ENCODE data around the gene AIPL1.

AIPL1 gene

DNA sequence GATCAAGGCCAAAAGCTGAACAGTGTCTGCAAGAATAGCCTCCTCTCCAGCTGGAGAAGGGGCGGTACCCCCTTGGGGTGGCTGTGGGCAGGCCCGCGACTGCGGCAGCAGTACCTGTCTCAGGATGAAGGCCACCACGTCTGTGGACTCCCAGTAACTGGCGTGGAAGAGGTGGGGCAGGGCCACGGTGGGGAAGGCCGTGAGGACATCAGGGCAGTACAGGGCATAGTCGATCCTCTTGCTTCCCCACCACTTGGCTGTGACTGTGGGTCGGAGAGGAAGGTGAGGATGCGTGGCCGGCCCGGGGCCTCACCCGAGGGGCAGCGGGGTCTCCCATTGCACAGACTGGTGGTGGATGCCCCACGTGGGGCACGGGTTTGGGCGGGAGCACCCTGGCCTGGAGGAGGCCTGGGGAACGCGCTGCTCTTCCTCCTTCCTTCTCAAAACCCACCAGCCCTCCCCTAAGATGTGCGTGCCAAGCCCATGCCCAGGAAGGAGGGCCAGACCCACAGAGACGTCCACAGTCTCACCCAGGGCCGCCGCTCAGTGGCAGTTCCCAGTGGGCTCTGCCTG, 35.3 kb upstream of the AIPL1 start:
- H3K4me3 ChIP-seq (ENCODE audit: low read depth, low read length): no peak overlapping the region
- POLR2A ChIA-PET: no interaction called here
- CTCF ChIA-PET: interaction anchor here (1.0 to 6.5 kb wide), 5 partner anchors 13 to 178 kb away, joined by 3 to 94 read pairs (median 5); partner anchors contain the start of gene KIAA0753
- TF ChIP-seq, protein P1, sequence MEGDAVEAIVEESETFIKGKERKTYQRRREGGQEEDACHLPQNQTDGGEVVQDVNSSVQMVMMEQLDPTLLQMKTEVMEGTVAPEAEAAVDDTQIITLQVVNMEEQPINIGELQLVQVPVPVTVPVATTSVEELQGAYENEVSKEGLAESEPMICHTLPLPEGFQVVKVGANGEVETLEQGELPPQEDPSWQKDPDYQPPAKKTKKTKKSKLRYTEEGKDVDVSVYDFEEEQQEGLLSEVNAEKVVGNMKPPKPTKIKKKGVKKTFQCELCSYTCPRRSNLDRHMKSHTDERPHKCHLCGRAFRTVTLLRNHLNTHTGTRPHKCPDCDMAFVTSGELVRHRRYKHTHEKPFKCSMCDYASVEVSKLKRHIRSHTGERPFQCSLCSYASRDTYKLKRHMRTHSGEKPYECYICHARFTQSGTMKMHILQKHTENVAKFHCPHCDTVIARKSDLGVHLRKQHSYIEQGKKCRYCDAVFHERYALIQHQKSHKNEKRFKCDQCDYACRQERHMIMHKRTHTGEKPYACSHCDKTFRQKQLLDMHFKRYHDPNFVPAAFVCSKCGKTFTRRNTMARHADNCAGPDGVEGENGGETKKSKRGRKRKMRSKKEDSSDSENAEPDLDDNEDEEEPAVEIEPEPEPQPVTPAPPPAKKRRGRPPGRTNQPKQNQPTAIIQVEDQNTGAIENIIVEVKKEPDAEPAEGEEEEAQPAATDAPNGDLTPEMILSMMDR (IDR thresholded peaks at IDR 0.05; ENCODE audit: insufficient read depth, low read length, missing control alignments): no peak
- no peak for DNase-seq (ENCODE audit: low read depth, low spot score)

DNA sequence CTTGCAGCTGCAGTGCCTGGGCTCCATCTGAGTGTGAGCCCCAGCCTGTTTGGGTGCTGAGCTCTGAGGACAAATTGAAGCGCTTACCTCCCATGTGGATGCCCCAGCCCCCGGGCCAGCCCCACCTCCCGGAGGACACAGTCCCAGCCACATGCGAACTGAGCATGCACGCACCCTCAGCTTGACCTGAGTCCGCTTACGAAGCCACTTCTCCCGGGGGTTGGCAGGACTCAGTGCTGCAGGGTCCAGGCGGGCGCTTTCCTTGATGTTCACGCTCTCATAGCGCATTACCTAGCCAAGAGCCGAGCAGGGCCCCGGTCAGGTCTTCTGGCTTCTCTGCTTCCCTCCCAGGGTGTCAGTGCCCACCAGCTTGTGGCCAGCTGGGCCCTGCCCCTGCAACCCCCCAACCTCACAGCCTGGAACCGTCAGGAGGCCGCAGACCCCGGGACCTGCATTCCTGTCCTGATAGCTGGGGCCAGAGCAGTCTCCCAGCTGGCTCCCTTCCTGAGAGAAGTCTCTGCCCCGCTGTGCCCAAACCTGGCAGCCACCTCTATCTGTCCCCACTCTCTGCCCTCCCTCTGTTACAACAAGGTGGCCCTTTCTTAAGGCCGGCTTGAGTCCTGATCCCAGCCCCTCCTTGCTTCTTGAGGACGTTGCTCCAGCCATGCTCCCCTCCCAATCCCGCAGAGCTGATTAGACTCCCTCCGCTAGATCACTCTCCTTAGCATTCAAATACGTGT, 33.3 kb upstream of the AIPL1 start:
- no peak for DNase-seq (ENCODE audit: low read depth, low spot score)
- ChIA-PET POLR2A (no interaction called here), CTCF (no interaction called here)
- TF ChIP-seq, protein P1 (IDR thresholded peaks at IDR 0.05; ENCODE audit: insufficient read depth, low read length, missing control alignments): no peak
- no peak overlapping the region for H3K4me3 ChIP-seq (ENCODE audit: low read depth, low read length)

DNA sequence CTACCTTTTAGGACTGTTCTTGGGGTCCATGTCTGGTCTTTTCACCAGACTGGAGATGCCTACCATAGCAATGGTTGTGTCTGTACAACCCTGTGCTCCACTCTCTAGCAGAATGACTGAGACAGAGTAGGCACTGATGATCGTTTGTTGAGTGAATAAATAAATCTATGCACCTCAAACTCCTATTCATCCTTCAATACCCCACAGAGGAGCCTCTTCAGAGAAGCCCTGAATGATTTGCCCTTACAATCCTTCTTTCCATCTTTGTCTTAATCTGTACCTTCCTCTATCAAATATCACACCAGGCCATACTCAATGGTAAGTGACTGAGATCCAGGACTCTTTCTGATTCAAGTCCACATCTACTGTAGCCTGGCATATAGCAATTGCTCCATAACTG, 32.6 kb upstream of the AIPL1 start:
- no peak overlapping the region for H3K4me3 ChIP-seq (ENCODE audit: low read depth, low read length)
- no peak for DNase-seq (ENCODE audit: low read depth, low spot score)
- POLR2A ChIA-PET: no interaction called here
- CTCF ChIA-PET: no interaction called here
- TF ChIP-seq, protein P1 (IDR thresholded peaks at IDR 0.05; ENCODE audit: insufficient read depth, low read length, missing control alignments): no peak

DNA sequence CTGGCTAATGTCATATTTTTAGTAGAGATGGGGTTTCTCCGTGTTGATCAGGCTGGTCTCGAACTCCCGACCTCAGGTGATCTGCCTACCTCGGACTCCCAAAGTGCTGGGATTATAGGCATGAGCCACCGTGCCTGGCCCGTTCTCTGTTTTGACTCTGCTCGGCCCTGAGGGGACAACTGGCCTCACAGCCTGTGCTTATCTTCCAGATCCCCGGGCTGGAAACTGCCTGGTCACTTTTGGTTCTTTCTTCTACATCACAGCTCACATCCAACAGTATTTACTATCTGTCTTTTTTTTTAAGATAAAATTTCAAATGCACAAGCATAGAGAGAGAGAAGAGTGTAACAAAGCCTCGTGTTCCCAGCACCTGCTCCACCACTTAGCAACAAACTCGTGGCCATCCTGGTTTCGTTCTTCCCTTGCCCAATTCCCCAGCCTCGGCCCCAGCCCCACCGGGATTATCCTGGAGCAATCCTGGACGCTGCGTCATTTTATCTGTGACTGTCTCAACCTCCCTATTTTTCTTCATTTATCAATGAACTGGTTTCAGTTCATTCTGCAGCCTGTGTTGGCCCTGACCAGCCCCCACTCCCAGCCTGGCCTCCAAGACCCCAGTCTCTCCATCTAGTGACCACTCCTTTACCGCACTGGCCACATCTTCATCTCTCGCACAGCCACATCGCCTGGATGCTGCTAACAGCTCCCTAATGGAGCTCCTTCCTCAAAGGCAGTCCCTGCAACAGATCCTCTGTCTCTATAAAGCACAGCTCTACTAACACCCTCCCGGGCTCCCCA, 30.5 kb upstream of the AIPL1 start:
- no peak overlapping the region for H3K4me3 ChIP-seq (ENCODE audit: low read depth, low read length)
- DNase-seq (ENCODE audit: low read depth, low spot score): no peak
- CTCF ChIA-PET: interaction anchor here (0.8 kb wide), 1 partner anchor 8 kb away, joined by 4 read pairs; no protein-coding TSS in a partner anchor
- POLR2A ChIA-PET: no interaction called here
- TF ChIP-seq, protein P1 (IDR thresholded peaks at IDR 0.05; ENCODE audit: insufficient read depth, low read length, missing control alignments): no peak

DNA sequence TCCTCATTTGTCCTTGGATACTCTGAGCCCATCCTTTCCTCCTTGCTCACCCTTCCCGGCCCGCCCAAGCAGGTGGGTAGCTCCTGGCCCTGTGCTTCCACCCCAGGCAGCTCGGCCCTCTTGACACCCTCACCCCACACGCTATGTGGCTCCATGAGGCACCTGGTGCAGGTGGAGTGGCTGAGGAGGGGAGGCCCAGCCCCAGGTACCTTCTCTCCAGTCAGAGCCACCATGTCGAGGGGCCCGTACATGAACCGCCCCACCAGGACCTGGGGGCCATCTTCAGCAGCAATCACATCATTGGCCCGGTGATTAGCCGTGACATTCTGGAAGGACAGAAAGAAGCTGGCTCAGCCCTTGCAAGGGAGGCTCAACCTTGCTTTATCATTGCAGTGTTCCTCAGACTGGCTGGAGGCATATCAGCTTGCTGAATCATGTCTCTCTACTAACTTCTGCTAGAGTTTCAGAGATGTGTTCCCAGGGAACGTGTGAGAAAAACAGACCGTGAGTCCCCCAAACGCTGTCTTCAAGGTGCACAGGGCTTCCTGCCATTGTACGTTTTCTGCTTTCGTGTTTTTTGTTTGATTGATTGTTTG, 29.6 kb upstream of the AIPL1 start:
- ChIA-PET POLR2A (no interaction called here), CTCF (interaction anchor here (0.8 to 1.2 kb wide), 2 partner anchors 9 to 10 kb away, joined by 3 to 4 read pairs; no protein-coding TSS in a partner anchor)
- H3K4me3 ChIP-seq (ENCODE audit: low read depth, low read length): no peak overlapping the region
- TF ChIP-seq, protein P1 (IDR thresholded peaks at IDR 0.05; ENCODE audit: insufficient read depth, low read length, missing control alignments): no peak
- DNase-seq (ENCODE audit: low read depth, low spot score): no peak

All from AG04449 (cell line).